ENCODE measurements around the gene ATXN7. TPM values are rescaled to one million over a fixed set of nuclear protein-coding genes. Genes with fewer than 3 reads are reported as not detected.

The ATXN7 gene
- total RNA-seq, 4 donors from 2014 or later = 3.3 to 42.5 (median 17.9) TPM

DNA sequence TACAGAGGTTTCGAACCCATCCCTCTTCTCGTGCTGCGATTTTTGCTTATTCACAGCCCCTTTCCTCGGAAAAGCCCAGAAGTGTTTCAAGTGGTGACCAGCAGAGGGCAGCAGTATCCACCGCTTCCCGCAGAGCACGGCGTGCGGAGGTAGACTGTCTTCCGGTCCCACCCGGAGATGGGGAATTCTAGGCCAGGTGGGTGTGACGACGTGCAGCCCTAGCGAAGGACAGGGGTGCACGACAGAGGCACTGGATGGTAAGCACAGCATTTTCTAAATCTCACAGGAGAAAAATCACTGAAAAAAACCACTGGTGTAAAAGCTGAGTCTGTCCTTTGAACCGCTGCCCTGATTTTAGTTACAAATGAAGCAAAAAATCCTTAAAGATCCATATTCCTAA lies 167.1 kb downstream of the ATXN7 start:
- H3K4me3 ChIP-seq = peak overlapping the region in 1 of 2 donors; percentile 23
- H3K27ac ChIP-seq = peak overlapping the region; percentile 65 to 74
- H3K9me3 ChIP-seq = no peaks in the 10 kb centered on the region
- intact Hi-C loops (cut with DNase I; ENCODE audit: low total_unique reads) = loop anchor here (5.0 kb wide), 1 partner anchor 367 kb away; no protein-coding TSS in a partner anchor
- no peaks in the 10 kb centered on the region for H3K27me3 ChIP-seq
- no peaks in the 10 kb centered on the region for H3K36me3 ChIP-seq
- no peak for TF ChIP-seq POLR2A (IDR thresholded peaks at IDR 0.05)
- TF ChIP-seq, protein P1, sequence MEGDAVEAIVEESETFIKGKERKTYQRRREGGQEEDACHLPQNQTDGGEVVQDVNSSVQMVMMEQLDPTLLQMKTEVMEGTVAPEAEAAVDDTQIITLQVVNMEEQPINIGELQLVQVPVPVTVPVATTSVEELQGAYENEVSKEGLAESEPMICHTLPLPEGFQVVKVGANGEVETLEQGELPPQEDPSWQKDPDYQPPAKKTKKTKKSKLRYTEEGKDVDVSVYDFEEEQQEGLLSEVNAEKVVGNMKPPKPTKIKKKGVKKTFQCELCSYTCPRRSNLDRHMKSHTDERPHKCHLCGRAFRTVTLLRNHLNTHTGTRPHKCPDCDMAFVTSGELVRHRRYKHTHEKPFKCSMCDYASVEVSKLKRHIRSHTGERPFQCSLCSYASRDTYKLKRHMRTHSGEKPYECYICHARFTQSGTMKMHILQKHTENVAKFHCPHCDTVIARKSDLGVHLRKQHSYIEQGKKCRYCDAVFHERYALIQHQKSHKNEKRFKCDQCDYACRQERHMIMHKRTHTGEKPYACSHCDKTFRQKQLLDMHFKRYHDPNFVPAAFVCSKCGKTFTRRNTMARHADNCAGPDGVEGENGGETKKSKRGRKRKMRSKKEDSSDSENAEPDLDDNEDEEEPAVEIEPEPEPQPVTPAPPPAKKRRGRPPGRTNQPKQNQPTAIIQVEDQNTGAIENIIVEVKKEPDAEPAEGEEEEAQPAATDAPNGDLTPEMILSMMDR (IDR thresholded peaks at IDR 0.05) = peak; percentile 92 to 96 (median 94)
- H3K4me1 ChIP-seq = peaks cover 0 to 6% of the 10 kb centered on the region in 2 donors
- peak; percentile 77 to 79 for DNase-seq

DNA sequence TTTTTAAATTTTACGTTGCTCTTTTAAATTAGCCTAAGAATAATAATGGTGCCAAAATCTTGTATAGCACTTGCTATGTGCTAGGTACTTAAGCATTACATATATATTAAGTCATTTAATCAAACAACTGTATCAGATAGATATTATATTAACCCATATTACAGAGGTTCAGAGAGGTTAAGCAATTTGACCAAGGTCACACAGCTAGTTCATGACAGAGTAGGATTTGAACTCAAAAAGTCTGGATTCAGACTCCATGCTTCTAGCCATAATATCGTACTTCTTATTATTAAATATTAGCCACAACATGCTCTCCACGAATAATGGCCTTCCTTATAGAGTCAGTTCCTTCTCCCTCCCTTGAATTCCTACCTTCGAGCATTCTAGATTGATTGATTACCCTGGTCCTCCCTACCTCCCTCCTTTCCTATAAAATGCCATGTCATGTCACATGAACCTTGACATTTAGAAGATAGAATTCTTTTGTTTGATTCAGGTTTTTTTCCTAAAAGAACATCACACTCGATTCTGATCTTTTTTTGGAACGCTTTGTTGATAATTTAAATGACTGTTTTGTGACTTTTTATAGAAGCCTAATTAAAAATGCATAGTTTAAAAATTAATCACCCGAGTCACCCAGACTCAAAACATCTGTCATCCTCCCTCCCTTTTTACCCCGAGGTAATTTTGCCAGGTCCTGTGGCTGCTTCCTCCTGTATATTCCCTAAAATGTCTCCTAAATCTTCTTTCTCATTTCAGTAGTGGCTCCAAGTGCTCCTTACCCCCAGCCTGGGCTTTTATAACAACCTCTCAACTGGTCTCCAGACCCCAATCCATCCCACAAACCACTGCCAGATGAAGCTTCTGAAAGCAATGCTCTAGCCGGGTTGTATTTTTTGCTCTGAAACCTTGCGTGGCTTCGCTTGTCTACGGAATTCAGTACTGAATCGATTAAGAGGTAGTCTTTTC lies 168.2 kb downstream of the ATXN7 start:
- H3K27me3 ChIP-seq = no peaks in the 10 kb centered on the region
- TF ChIP-seq, protein P1 (IDR thresholded peaks at IDR 0.05) = no peak
- no peak for TF ChIP-seq POLR2A (IDR thresholded peaks at IDR 0.05)
- H3K9me3 ChIP-seq = no peaks in the 10 kb centered on the region
- H3K4me3 ChIP-seq = no peak overlapping the region
- intact Hi-C loops (cut with DNase I; ENCODE audit: low total_unique reads) = loop anchor here (5.0 kb wide), 1 partner anchor 365 kb away; no protein-coding TSS in a partner anchor
- peaks cover 0 to 6% of the 10 kb centered on the region in 2 donors for H3K4me1 ChIP-seq
- H3K36me3 ChIP-seq = no peaks in the 10 kb centered on the region
- H3K27ac ChIP-seq = peak overlapping the region; percentile 65 to 74
- peak in 1 of 2 donors; percentile 28 for DNase-seq

DNA sequence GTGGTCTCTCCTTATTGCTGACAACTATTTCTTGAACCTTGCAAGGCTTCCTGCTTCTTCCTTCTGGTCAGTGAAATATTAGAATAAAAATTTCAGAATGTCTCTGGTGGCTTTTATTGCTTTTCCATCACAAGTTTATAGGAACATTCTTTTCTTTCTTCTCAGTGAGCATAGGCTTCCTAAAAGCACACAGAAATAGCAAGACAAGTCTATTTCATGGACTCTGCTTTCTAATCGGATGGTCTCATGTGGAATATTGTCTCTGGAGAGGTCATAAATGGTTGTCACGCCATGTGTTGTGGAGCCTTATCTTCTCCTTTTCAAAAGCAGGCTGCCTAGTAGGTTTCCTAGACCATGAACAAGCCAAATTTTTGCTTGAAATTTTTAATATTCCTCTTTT lies 169.4 kb downstream of the ATXN7 start:
- DNase-seq = no peak
- H3K27me3 ChIP-seq = no peaks in the 10 kb centered on the region
- intact Hi-C loops (cut with DNase I; ENCODE audit: low total_unique reads) = loop anchor here (5.0 kb wide), 1 partner anchor 364 kb away; no protein-coding TSS in a partner anchor
- H3K27ac ChIP-seq = peak overlapping the region in 1 of 2 donors; percentile 65
- H3K36me3 ChIP-seq = no peaks in the 10 kb centered on the region
- H3K4me1 ChIP-seq = peaks cover 0 to 6% of the 10 kb centered on the region in 2 donors
- no peak overlapping the region for H3K4me3 ChIP-seq
- TF ChIP-seq POLR2A (IDR thresholded peaks at IDR 0.05) = no peak
- TF ChIP-seq, protein P1 (IDR thresholded peaks at IDR 0.05) = no peak
- no peaks in the 10 kb centered on the region for H3K9me3 ChIP-seq

DNA sequence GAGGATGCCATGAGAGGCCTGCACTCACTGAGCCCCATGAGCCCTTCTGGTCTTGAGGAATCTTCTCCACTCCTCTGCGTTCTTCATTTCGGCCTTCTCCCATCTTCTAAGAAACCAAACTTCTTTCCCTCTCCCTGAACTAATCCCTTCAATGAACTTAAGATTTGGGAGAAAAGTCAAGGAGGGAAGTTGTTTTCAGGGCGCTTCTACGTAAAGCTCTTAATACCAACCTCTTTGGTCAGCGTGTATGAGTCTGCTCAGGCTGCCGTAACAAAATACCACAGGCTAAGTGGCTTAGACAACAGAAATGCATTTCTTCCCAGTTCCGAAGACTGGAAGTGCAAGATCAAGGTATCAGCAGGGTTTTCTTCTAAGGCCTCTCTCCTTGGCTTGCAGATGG lies 173.4 kb downstream of the ATXN7 start:
- Histone ChIP-seq H3K27me3 (no peaks in the 10 kb centered on the region), H3K27ac (no peak overlapping the region), H3K9me3 (no peaks in the 10 kb centered on the region), H3K4me3 (no peak overlapping the region), H3K36me3 (no peaks in the 10 kb centered on the region), H3K4me1 (peaks cover 0 to 6% of the 10 kb centered on the region in 2 donors)
- TF ChIP-seq POLR2A (IDR thresholded peaks at IDR 0.05) = no peak
- TF ChIP-seq, protein P1 (IDR thresholded peaks at IDR 0.05) = no peak
- no peak for DNase-seq
- intact Hi-C loops (cut with DNase I; ENCODE audit: low total_unique reads) = no loop called here

DNA sequence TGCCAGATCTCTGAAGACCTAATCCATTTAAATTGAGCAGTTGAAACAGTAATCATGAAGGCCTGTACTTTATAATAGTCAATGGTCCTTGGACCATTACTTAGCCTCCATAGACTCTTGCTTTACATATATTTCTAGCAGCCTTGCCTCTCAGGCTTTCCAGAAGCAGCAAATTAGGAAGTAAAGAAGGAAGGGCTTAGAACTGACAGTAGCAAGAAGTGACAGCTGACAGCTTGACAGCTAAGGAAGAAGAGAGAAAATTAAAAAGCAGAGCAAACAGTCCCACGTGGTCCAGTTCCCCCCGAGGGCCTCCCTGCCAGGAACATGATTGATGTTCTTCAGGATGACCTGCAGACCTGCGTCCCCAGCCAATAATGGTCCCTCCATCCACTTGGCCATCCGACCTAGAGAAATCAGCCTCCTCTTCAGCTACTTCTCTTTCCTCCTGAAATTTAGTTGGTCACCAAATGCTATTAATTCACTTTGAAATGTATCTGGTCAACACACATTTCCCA lies 174.6 kb downstream of the ATXN7 start:
- Histone ChIP-seq H3K4me1 (no peaks in the 10 kb centered on the region), H3K4me3 (no peak overlapping the region), H3K9me3 (no peaks in the 10 kb centered on the region), H3K27me3 (no peaks in the 10 kb centered on the region), H3K36me3 (no peaks in the 10 kb centered on the region), H3K27ac (no peak overlapping the region)
- TF ChIP-seq, protein P1 (IDR thresholded peaks at IDR 0.05) = no peak
- no peak for TF ChIP-seq POLR2A (IDR thresholded peaks at IDR 0.05)
- intact Hi-C loops (cut with DNase I; ENCODE audit: low total_unique reads) = no loop called here
- DNase-seq = no peak
